DMS 273 (cell line): ENCODE results near the gene RPUSD1.
"Not testable (repeated sequence)": the region's sequence is repeated elsewhere in the genome, so short reads cannot be mapped to it uniquely, and the experiment has no call there.

ENCODE experiments used
- DNase-seq: peaks from one replicate; lab custom pipeline; 2025; ENCODE audit not compliant: unreplicated experiment; lab: John Stamatoyannopoulos, UW

The RPUSD1 gene

GRCh38 chr16:785563-786535, 2.3 kb downstream of the RPUSD1 start:
- DNase-seq, result peak; percentile 84

- no peak for DNase-seq
These were observed 3.8 kb downstream of the RPUSD1 start for GRCh38 chr16:784431-784830.

GRCh38 chr16:783404-784161, 4.6 kb downstream of the RPUSD1 start:
- DNase-seq, result no peak

GRCh38 chr16:782766-783403, 5.3 kb downstream of the RPUSD1 start:
- DNase-seq, result peak; percentile 69

- peak; percentile 81 for DNase-seq
These were observed 5.9 kb downstream of the RPUSD1 start for GRCh38 chr16:782258-782657.

GRCh38 chr16:781346-782010, 6.7 kb downstream of the RPUSD1 start:
- no peak for DNase-seq

- DNase-seq, result no peak
These were observed 7.9 kb downstream of the RPUSD1 start for GRCh38 chr16:780296-780695.

GRCh38 chr16:779561-779960, 8.6 kb downstream of the RPUSD1 start:
- no peak for DNase-seq

GRCh38 chr16:778909-779527, 9.2 kb downstream of the RPUSD1 start:
- no peak for DNase-seq

GRCh38 chr16:778447-778846, 9.7 kb downstream of the RPUSD1 start:
- DNase-seq, result no peak

- no peak for DNase-seq
These were observed 10.4 kb downstream of the RPUSD1 start for GRCh38 chr16:777826-778225.

GRCh38 chr16:776824-777223, 11.4 kb downstream of the RPUSD1 start:
- no peak for DNase-seq

- DNase-seq, result not testable (repeated sequence)
These were observed 11.9 kb downstream of the RPUSD1 start for GRCh38 chr16:776298-776697.

- no peak for DNase-seq
These were observed 12.9 kb downstream of the RPUSD1 start for GRCh38 chr16:775236-775796.

- DNase-seq, result no peak
These were observed 13.8 kb downstream of the RPUSD1 start for GRCh38 chr16:774086-775001.

GRCh38 chr16:772959-773358, 15.2 kb downstream of the RPUSD1 start:
- no peak for DNase-seq

- DNase-seq, result no peak
These were observed 17.8 kb downstream of the RPUSD1 start for GRCh38 chr16:770411-770810.

- no peak for DNase-seq
These were observed 18.2 kb downstream of the RPUSD1 start for GRCh38 chr16:769934-770333.

- DNase-seq, result no peak
These were observed 18.9 kb downstream of the RPUSD1 start for GRCh38 chr16:769184-769784.
